Thyroid gland (tissue), 4 donors: ENCODE results near the gene TNIP3. TPM values are rescaled to one million over a fixed set of nuclear protein-coding genes. Genes with fewer than 3 reads are reported as not detected.

Experiments used
- DNase-seq, 2 donors: peaks; one replicate each; pipeline ENCODE4 v3.0.0-alpha.2; 2019
- H3K27ac ChIP-seq, 3 donors: fragments of 200-600 bp; sonication (generic); 1 replicate in 2 of 3; 2 replicates in 1 of 3; pipeline ENCODE4 v1.5.1; 2016 to 2019; ENCODE audit warnings: mild to moderate bottlenecking in 1 of 3, moderate library complexity in 1 of 3
- H3K27me3 ChIP-seq: fragments of 200-600 bp; sonication (generic); one replicate; pipeline ENCODE4 v1.5.1; 2019
- H3K36me3 ChIP-seq, 2 donors: fragments of 200-600 bp; sonication (generic); one replicate each; pipeline ENCODE4 v1.5.1; 2016 to 2019
- H3K4me1 ChIP-seq, 2 donors: fragments of 200-600 bp; sonication (generic); one replicate each; pipeline ENCODE4 v1.5.1; 2017 to 2019
- H3K4me3 ChIP-seq, 3 donors: fragments of 200-600 bp; sonication (generic); replicated peaks in 1 of 3; 1 replicate in 2 of 3; 2 replicates in 1 of 3; pipeline ENCODE4 v1.5.1; 2016; ENCODE audit warnings: mild to moderate bottlenecking in 1 of 3
- H3K9me3 ChIP-seq: fragments of 200-600 bp; sonication (generic); one replicate; pipeline ENCODE4 v1.5.1; 2017
- CTCF ChIP-seq, 6 experiments: fragments of 200-600 bp in 3 of 6; fragments of 450-650 bp in 3 of 6; sonication (generic) in 3 of 6; IDR thresholded peaks; one replicate each; pipeline ENCODE4 v1.5.1; 2016 to 2019; ENCODE audit warnings: antibody characterized with exemption in 6 of 6, mild to moderate bottlenecking in 2 of 6, inconsistent platforms in 1 of 6, moderate library complexity in 1 of 6
- POLR2A ChIP-seq, 2 donors: fragments of 450-650 bp; IDR thresholded peaks; one replicate each; pipeline ENCODE4 v1.6.1; 2017; ENCODE audit warnings: antibody characterized with exemption in 2 of 2, mild to moderate bottlenecking in 2 of 2, moderate library complexity in 1 of 2
- WGBS, 2 donors: methylation state at CpG; one replicate each; pipeline ENCODE4 v1.1.5; 2017; 5-methylcytosine and 5-hydroxymethylcytosine counted together
- intact Hi-C: fragments of 100-400 bp; cut with DNase I; formaldehyde crosslinking; loops from one replicate; pipeline ENCODE4 v1.15.1; 2023
- total RNA-seq, 4 donors: library from RNA; depleted of rRNA; stranded (reverse); fragments of >200 nt; gene quantifications; one replicate each; pipeline ENCODE4 v1.2.3, GENCODE V29; 2016

Gene TNIP3
- total RNA-seq, 4 donors from 2014 or later: not detected

GRCh38 chr4:121200795-121201472, 36.8 kb upstream of the TNIP3 start:
- H3K27ac ChIP-seq: no peak overlapping the region

GRCh38 chr4:121199742-121200561, 35.8 kb upstream of the TNIP3 start:
- Histone ChIP-seq H3K4me1 (no peaks in the 10 kb centered on the region), H3K4me3 (no peak overlapping the region), H3K9me3 (no peaks in the 10 kb centered on the region), H3K36me3 (no peaks in the 10 kb centered on the region), H3K27me3 (no peaks in the 10 kb centered on the region), H3K27ac (no peak overlapping the region)
- peak in 1 of 2 donors; percentile 2 for DNase-seq
- TF ChIP-seq CTCF (IDR thresholded peaks at IDR 0.05) (no peak), POLR2A (IDR thresholded peaks at IDR 0.05) (no peak)
- intact Hi-C loops: loop anchor here (10.0 kb wide), 1 partner anchor 55 kb away; no protein-coding TSS in a partner anchor
- WGBS, 2 donors: 73 to 81% methylated on average over 10 of the region's 10 CpGs

More at GRCh38 chr4:121200795-121201472, 36.8 kb upstream of the TNIP3 start:
- no peaks in the 10 kb centered on the region for H3K36me3 ChIP-seq
- TF ChIP-seq CTCF (IDR thresholded peaks at IDR 0.05) (no peak), POLR2A (IDR thresholded peaks at IDR 0.05) (no peak)
- 77 to 85% methylated on average over 3 of the region's 3 CpGs for WGBS, 2 donors
- no peaks in the 10 kb centered on the region for H3K4me1 ChIP-seq
- DNase-seq: no peak
- H3K4me3 ChIP-seq: no peak overlapping the region
- intact Hi-C loops: no loop called here
- no peaks in the 10 kb centered on the region for H3K9me3 ChIP-seq
- no peaks in the 10 kb centered on the region for H3K27me3 ChIP-seq

- Histone ChIP-seq H3K4me3 (no peak overlapping the region), H3K27me3 (no peaks in the 10 kb centered on the region), H3K27ac (no peak overlapping the region), H3K4me1 (no peaks in the 10 kb centered on the region), H3K36me3 (no peaks in the 10 kb centered on the region), H3K9me3 (no peaks in the 10 kb centered on the region)
- DNase-seq: no peak
- TF ChIP-seq CTCF (IDR thresholded peaks at IDR 0.05) (no peak), POLR2A (IDR thresholded peaks at IDR 0.05) (no peak)
- intact Hi-C loops: loop anchor here (10.0 kb wide), 1 partner anchor 57 kb away; no protein-coding TSS in a partner anchor
Observed at GRCh38 chr4:121198251-121198650, 34.1 kb upstream of the TNIP3 start.

- Histone ChIP-seq H3K27ac (no peak overlapping the region), H3K4me3 (no peak overlapping the region), H3K4me1 (no peaks in the 10 kb centered on the region), H3K36me3 (no peaks in the 10 kb centered on the region), H3K9me3 (no peaks in the 10 kb centered on the region), H3K27me3 (no peaks in the 10 kb centered on the region)
- no peak for DNase-seq
- TF ChIP-seq POLR2A (IDR thresholded peaks at IDR 0.05): no peak
- TF ChIP-seq CTCF (IDR thresholded peaks at IDR 0.05): no peak
- intact Hi-C loops: loop anchor here (10.0 kb wide), 1 partner anchor 59 kb away; no protein-coding TSS in a partner anchor
- 55 to 71% methylated on average over 2 of the region's 2 CpGs for WGBS, 2 donors
Observed at GRCh38 chr4:121195649-121196048, 31.5 kb upstream of the TNIP3 start.

GRCh38 chr4:121192480-121192879, 28.4 kb upstream of the TNIP3 start:
- intact Hi-C loops: loop anchor here (10.0 kb wide), 1 partner anchor 62 kb away; no protein-coding TSS in a partner anchor
- Histone ChIP-seq H3K9me3 (no peaks in the 10 kb centered on the region), H3K4me3 (no peak overlapping the region), H3K4me1 (no peaks in the 10 kb centered on the region), H3K27ac (no peak overlapping the region), H3K27me3 (no peaks in the 10 kb centered on the region), H3K36me3 (no peaks in the 10 kb centered on the region)
- 18 to 23% methylated on average over 6 of the region's 6 CpGs for WGBS, 2 donors
- peak in 4 of 6 experiments; percentile 58 to 75 (median 60) for TF ChIP-seq CTCF (IDR thresholded peaks at IDR 0.05)
- no peak for TF ChIP-seq POLR2A (IDR thresholded peaks at IDR 0.05)
- no peak for DNase-seq
